Medulla oblongata (tissue), 1 donor: Measurements from ENCODE around the gene RREB1.

Experiments used
- DNase-seq: peaks from one replicate; pipeline ENCODE4 v3.0.0-alpha.2; 2015; ENCODE audit errors: extremely low spot score

Gene RREB1

GRCh38 chr6:7193122-7193521 lies 85.4 kb downstream of the RREB1 start:
- no peak for DNase-seq

- no peak for DNase-seq
Observed at GRCh38 chr6:7194657-7195056, 86.9 kb downstream of the RREB1 start.

DNA sequence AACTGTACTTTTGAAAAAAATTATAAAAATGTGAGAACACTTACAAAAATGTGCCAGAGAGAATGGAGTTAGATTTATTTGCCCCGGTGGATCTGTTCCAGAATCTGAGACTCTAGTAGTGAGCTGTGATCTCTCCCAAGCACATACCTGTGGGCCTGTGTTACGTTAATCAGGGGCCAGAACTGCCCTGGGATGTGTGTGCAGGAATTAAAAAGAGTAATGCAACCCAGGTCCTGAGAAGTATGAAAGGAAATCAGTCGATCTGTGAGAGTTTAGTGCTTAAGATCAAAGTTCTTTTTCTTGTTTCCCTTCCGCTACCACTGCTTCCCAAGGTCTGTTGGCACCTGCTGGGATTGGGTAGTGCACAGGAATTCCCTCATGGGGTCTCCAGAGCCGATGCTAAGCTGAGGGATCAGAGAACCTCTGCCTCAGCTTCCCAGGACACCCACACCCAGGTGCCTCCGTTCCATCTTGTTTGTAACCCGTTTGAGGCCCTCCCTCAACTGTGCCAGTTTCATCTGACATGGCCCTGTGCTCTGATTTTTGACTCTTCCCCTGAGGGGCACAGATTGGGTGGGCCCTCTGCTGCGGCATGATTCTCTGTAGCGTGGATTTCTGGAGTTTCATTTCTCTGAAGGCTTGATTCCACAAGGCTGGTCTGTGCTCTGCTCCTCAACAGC lies 87.7 kb downstream of the RREB1 start:
- no peak for DNase-seq

DNA sequence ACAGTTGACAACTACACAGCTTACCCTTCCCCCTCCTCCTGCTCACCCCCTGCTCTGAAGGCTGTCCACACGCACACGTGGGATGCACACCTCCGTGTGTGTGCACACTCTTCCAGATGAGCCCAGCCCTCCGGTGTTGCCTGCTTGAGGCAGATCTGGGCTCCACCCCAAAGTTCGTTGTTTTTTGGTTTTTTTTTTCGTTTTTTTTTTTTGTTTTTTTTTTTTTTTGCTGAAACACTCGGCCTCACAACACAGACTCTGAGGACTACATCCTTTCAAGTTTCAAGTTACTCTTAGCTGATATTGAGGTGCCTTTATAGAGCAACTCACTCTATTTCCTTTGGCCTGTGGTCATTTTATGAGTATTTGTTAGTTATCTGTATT lies 88.2 kb downstream of the RREB1 start:
- DNase-seq, result no peak

DNA sequence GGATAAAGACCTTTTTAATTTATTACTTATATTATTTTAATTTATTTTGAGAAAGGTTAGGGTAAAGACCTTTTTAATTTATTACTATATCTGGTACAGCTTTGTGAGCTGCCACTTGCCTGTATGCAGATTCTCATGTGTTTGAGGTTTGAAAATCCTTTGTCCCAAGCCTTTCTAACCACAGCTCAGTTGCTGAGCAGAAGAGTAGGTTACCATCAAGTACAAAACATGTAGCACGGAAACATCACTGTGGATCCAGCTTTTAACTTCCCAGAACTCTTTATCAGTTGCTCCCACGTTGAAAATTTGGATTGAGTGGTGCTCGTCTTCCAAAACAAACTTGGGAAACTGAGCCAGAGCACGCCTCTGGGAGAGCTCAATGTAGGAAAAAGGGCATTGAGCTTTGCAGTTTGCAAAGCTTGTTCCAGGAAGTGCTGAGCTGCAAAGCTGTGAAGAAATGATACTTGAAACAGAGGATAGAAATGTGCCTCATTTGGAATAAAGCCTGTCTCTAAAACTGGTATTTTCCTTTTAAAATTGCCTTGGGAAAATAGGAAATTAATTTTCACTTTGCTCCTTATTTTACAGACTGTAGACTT lies 89.0 kb downstream of the RREB1 start:
- DNase-seq, result no peak

GRCh38 chr6:7197747-7198146 lies 90.0 kb downstream of the RREB1 start:
- no peak for DNase-seq

GRCh38 chr6:7198833-7199800 lies 91.4 kb downstream of the RREB1 start:
- DNase-seq, result no peak

DNA sequence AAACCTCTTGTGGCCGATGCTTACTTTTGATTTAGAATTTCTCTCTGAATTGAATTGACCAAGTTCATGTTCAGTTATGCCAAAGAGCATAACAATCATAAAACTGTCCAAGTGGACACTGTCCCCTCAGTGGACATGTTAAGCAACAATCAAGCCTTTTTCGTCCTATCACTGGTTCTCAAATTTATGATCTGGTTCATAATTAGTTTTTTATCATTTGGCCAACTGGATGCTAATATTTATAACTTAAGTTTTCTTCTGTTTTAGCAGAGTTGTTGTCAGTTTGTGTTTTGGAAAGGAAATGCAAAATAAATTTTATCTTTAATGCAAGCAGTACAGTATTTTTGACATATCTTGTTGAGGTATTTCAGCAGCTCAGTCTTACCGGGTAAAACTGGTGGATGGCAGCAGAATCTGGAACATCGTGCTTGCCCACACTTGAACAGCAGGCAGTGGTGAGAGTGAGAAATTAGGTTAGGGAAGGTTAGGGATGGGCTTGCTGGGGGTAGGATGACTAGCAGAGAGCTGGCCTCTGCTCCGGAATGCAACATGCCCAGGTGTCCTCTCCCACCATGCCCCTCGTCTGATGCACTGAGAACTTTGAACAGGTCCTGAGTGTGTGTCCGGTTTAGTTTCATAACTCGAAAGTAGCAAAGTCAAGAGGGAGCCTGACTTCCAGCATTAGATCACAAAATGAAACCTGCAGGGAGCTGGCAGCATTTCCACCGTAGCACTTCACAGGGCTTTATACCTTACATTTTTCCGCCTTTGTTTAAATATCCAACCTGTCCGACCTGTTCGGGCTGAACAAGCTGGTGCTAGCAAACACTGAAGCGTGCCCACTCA lies 93.1 kb downstream of the RREB1 start:
- no peak for DNase-seq

GRCh38 chr6:7201444-7201731 lies 93.6 kb downstream of the RREB1 start:
- DNase-seq, result no peak

DNA sequence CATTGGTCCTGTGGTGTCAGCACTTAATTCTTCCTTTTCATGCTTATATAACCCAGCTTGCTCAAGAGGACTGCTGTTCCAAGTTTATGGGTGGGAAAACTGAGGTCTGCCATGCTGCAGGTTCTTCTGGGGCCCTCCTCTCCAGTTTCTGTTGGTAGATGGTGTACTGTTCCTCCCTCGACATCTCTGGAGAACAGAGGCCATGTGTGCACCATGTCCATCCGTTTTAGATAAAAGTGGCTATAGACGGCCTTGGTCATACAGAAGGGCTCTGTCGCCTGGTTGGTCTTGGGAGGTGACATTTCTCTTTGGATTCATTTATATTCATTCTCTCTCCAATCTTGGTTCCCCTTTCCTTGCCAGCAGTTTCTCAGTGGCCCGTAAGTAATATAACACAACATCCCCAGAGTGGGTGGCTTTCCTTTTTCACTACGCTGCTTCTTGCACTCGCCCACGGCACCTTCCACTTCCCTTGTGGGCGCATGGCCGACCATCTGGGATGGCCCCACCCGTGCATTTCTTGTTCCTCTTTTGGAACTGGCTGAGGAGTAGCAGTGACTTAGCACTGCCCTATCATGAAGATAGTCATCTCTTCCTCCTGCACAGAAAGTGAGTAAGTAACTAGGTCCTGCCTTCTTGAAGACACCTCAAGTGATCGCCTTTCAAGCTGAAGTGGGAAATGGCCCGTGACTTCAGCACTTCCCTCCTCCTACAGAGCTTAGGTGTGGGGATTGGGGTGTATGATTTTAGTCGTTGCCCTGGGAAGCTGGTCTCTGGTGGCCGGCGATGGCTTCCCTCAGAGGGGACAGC lies 94.2 kb downstream of the RREB1 start:
- peak; percentile 86 for DNase-seq

DNA sequence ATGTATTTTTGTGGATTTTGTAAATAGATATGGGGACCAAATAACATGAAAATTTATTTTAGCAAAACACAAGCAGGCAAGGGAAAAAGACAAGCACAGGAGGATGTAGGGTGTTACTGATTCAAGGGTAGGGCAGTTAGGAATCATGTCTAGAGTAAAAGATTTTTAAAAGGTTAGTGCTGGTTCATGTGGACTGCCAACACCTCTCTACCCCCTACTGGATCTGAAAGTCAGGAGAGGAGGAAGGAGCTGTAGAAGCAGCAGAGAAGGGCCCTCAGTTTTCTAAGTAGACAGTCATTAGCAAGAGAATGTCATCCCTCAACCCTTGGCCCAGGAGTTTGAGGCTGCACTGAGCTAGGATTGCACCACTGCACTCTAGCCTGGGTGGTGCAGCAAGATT lies 95.2 kb downstream of the RREB1 start:
- DNase-seq, result no peak

DNA sequence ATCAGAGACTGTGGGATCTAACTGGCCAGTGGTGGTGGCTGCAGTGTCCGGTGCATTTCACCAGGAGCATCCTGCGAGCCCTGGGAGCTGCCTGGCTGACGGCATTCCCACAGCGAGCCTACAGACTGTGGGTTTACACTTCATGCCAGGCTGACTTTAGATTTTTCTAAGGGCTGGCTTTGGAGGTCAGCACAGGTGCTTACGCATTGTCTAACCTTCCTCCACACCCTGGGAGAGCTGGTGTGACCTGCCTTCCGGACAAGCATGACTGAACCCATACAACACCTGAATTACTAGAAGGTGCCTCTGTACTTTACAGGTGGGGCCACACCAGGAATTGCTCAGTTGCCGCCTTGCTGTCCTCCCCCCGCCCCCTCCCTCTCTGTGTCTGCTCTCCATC lies 96.2 kb downstream of the RREB1 start:
- DNase-seq, result no peak

GRCh38 chr6:7204726-7205125 lies 97.0 kb downstream of the RREB1 start:
- DNase-seq, result no peak

GRCh38 chr6:7207720-7208119 lies 100.0 kb downstream of the RREB1 start:
- no peak for DNase-seq

DNA sequence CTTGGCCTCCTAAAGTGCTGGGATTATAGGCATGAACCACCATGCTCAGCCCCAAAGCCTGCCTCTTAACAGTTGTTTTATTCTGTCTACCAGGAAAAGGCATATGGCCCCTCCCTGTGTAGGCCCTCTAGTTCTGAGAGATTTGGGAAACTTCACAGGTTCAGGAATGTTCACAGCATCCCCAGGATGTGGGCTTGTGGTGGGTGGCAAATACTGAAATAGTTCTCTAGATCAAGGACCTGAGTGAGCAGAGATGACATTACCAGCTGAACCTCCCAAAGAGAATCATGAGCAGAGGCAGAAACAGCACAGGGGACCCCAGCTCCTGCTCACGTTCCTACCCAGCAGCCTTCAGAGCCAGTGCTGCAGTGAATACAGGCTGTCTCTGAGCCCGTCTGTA lies 105.7 kb downstream of the RREB1 start:
- no peak for DNase-seq

GRCh38 chr6:7214468-7214867 lies 106.7 kb downstream of the RREB1 start:
- no peak for DNase-seq

DNA sequence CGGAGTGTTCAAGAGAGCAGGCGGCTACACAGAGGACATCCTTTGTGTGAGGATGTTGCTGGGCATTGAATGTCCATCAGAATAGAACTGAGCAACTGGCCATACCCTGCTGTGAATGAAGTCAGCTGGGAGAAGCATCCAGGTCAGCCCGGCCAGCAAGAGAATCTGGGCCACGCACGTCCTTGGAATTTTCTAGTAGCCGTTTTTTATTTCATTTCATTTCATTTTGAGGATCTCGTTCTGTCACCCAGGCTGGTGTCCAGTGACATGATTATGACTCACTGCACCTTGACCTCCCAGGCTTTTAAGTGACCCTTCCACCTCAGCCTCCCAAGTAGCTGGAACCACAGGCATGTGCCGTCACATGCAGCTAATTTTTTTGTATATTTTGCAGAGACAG lies 107.4 kb downstream of the RREB1 start:
- peak; percentile 15 for DNase-seq

- no peak for DNase-seq
Observed at GRCh38 chr6:7215798-7216231, 108.1 kb downstream of the RREB1 start.

GRCh38 chr6:7216941-7217621 lies 109.3 kb downstream of the RREB1 start:
- no peak for DNase-seq

- DNase-seq, result no peak
Observed at GRCh38 chr6:7218406-7218988, 110.7 kb downstream of the RREB1 start.
